ENCODE results near the gene TLL2.
A peak's percentile ranks its signal among the peaks of the same experiment; 100 is the strongest.

Gene TLL2

GRCh38 chr10:96360331-96360730 is 153.4 kb downstream of the TLL2 start:
- no peak for DNase-seq (ENCODE audit: low read depth, low spot score)

- no peak for DNase-seq (ENCODE audit: low read depth, low spot score)
Measured at GRCh38 chr10:96359616-96360015, 154.1 kb downstream of the TLL2 start.

- DNase-seq (ENCODE audit: low read depth, low spot score) = no peak
Measured at GRCh38 chr10:96358851-96359540, 154.7 kb downstream of the TLL2 start, which contains the start of gene OPALIN. TSS of gene OPALIN (minus strand) at chr10:96359002. CDS start at chr10:96358896, 106 bp downstream.

- DNase-seq (ENCODE audit: low read depth, low spot score) = no peak
Measured at GRCh38 chr10:96357038-96357620, 156.6 kb downstream of the TLL2 start.

- DNase-seq (ENCODE audit: low read depth, low spot score) = no peak
Measured at GRCh38 chr10:96352582-96352981, 161.1 kb downstream of the TLL2 start.

- DNase-seq (ENCODE audit: low read depth, low spot score) = no peak
Measured at GRCh38 chr10:96352027-96352426, 161.7 kb downstream of the TLL2 start.

GRCh38 chr10:96346295-96346694 is 167.4 kb downstream of the TLL2 start:
- DNase-seq (ENCODE audit: low read depth, low spot score) = no peak

- DNase-seq (ENCODE audit: low read depth, low spot score) = no peak
Measured at GRCh38 chr10:96345222-96345621, 168.5 kb downstream of the TLL2 start.

GRCh38 chr10:96344178-96344577 is 169.5 kb downstream of the TLL2 start:
- DNase-seq (ENCODE audit: low read depth, low spot score) = no peak

GRCh38 chr10:96342402-96342801 is 171.3 kb downstream of the TLL2 start:
- no peak for DNase-seq (ENCODE audit: low read depth, low spot score)

- DNase-seq (ENCODE audit: low read depth, low spot score) = no peak
Measured at GRCh38 chr10:96341219-96342182, 172.2 kb downstream of the TLL2 start.

- DNase-seq (ENCODE audit: low read depth, low spot score) = peak; percentile 18
Measured at GRCh38 chr10:96339956-96340904, 173.5 kb downstream of the TLL2 start.

- no peak for DNase-seq (ENCODE audit: low read depth, low spot score)
Measured at GRCh38 chr10:96339383-96339782, 174.3 kb downstream of the TLL2 start.

- no peak for DNase-seq (ENCODE audit: low read depth, low spot score)
Measured at GRCh38 chr10:96338279-96338925, 175.3 kb downstream of the TLL2 start.

- no peak for DNase-seq (ENCODE audit: low read depth, low spot score)
Measured at GRCh38 chr10:96337106-96337505, 176.6 kb downstream of the TLL2 start.

GRCh38 chr10:96334616-96335526 is 178.9 kb downstream of the TLL2 start:
- DNase-seq (ENCODE audit: low read depth, low spot score) = peak; percentile 13

GRCh38 chr10:96333101-96333500 is 180.6 kb downstream of the TLL2 start:
- no peak for DNase-seq (ENCODE audit: low read depth, low spot score)

GRCh38 chr10:96327462-96327861 is 186.3 kb downstream of the TLL2 start:
- DNase-seq (ENCODE audit: low read depth, low spot score) = no peak

- no peak for DNase-seq (ENCODE audit: low read depth, low spot score)
Measured at GRCh38 chr10:96325719-96326373, 187.9 kb downstream of the TLL2 start.
